Stimulated activated CD4-positive, alpha-beta T cell treated with anti-CD3 and anti-CD28 coated beads, Interleukin-12 subunit alpha, Interleukin-12 subunit beta, amount 100 ng/mL, for 4 hours (primary cell): Measurements from ENCODE around the gene SIGLEC10.
"Not testable (repeated sequence)": the region's sequence is repeated elsewhere in the genome, so short reads cannot be mapped to it uniquely, and the experiment has no call there.

Experiments
- DNase-seq: peaks from one replicate; pipeline ENCODE4 v3.0.0-alpha.2; 2020

The SIGLEC10 gene

DNA sequence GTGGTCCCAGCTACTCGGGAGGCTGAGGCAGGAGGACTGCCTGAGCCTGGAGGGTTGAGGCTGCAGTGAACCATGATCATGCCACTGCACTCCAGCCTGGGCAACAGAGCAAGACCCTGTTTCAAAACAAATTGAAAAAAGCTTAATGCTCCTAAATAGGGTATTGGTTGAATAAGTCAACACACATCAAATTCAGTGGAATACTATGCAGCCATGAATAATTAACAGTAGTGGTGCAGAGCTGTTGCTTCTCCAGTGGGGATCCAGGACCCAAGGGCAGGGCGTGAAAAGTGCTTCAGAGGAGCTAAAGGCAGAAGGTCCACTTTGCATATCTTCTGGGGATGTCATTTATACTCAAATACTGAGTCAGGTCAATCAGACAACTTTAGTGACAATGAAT lies 22.6 kb upstream of the SIGLEC10 start:
- no peak for DNase-seq

DNA sequence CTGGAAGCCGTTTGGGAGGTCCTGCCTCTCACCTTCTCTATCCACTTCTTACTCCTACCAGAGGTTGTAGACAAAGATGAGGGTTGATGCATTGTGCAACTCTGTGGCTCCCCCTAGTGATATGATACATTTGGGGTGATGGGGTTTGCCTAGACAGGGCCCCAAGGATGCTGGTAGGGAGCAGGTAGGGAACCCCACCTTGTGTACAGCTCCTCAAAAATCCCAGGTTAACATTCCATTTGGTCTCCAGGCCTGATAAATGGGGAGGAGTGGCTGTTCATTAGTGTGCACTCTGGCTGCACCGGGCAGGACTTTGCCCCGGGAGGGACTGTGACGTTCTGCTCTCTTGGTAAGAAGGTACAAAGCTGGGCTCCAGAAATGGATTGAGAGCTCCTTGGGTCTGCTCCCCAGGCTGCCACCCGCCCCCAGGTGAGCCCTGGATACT lies 21.6 kb upstream of the SIGLEC10 start:
- DNase-seq, result no peak

- DNase-seq, result no peak
Observed at GRCh38 chr19:51434456-51434855, 17.0 kb upstream of the SIGLEC10 start.

GRCh38 chr19:51433043-51433442 lies 15.6 kb upstream of the SIGLEC10 start:
- no peak for DNase-seq

- DNase-seq, result no peak
Observed at GRCh38 chr19:51431124-51431523, 13.7 kb upstream of the SIGLEC10 start.

- DNase-seq, result no peak
Observed at GRCh38 chr19:51430221-51430620, 12.8 kb upstream of the SIGLEC10 start.

DNA sequence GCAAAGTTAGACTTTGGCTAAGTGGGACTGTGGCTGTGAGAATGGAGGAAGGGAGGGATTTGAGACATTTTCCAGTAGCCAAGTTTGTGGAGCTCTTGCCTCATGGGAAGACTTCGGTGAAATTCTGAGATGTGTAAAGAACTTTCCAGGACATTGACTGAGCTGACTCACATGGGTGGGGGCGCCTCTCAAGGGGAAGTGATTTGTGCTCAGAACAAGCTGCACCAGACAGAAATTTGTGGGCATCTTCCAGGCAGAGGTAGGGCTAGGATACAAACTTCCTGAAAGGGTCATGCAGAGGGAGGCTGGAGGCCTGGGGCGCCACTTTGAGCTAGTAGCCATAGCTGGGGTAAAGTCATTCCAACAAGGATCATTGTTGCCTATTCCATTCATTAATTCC lies 9.8 kb upstream of the SIGLEC10 start:
- no peak for DNase-seq

DNA sequence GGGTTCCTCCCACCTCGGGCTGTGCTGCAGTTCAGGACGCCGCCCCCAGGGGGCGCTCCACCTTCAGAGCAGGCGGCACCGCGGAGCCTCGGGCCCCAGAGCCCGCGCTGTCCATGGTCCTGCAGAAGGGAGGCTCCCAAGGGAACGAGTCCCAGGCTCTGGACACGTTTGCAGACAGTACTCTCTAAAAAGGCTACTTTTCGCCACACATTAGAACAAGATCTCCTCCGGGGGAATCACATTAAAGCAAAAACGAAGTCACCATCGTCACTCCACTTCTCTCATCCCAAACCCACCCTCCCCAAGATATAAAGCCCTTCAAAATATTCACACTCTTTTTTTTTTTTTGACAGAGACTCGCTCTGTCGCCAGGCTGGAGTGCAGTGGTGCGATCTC lies 4.6 kb upstream of the SIGLEC10 start:
- peak; percentile 92 for DNase-seq

GRCh38 chr19:51421229-51422052 lies 4.0 kb upstream of the SIGLEC10 start:
- DNase-seq, result no peak

GRCh38 chr19:51420511-51420910 lies 3.1 kb upstream of the SIGLEC10 start:
- not testable (repeated sequence) for DNase-seq

- no peak for DNase-seq
Observed at GRCh38 chr19:51418707-51419106, 1.3 kb upstream of the SIGLEC10 start.

- no peak for DNase-seq
Observed at GRCh38 chr19:51417810-51418157, 342 bp upstream of the SIGLEC10 start.

DNA sequence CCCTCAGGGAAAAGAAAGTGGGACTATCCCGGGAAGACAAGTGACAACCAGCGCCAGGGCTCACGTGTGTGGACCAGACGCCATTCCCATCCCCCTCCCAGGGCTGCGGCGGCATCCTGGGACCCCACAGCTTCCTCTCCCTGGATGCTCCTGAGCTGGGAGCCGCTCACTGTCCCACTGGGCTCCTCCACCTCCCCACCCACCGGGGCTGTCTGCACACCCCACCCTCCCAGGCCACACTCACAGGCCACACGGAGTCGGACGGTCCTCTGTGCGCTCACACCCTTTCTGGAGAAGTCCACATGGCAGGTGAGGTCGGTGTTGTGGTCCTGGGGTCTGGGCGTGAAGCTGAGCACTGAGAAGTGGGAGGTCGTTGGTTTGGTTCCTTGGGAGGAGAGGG lies 1.0 kb downstream of the SIGLEC10 start:
- DNase-seq, result not testable (repeated sequence)

- no peak for DNase-seq
Observed at GRCh38 chr19:51415187-51415586, 2.3 kb downstream of the SIGLEC10 start.

DNA sequence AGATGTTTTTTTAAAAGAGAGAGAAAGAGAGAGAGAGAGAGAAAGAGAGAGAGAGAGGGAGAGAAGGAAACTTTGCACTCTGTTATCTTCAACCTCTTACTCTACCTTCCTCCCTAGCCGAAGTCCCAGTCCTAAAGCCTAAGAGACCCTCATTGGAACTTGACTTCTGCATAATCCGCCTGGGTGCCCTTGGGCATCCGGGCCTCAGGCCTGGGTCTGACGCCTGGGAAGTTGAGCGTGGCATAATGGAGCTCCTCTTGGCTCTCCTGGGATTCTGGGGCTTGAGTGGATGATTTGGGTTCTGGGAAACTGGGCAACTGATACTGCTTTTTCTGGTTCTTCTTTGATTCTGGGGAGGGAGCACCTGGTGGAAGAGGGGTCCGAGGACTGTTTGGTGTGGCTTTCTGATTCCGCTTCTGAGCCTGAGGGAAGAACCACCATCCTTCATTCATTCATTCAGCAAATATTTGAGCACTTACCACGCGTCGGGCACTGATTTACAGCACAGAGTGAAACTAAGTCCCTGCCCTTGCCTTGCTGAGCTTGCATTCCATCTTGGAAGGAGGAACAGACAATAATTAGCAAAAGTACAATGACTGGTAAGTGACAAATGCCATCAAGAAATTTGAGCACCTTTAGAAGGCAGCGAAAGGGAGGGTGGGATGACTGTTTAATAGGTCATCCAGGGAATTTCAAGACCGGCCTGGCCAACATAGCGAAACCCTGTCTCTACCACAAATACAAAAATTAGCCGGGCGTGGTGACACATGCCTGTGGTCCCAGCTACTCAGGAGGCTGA lies 6.3 kb downstream of the SIGLEC10 start:
- no peak for DNase-seq

DNA sequence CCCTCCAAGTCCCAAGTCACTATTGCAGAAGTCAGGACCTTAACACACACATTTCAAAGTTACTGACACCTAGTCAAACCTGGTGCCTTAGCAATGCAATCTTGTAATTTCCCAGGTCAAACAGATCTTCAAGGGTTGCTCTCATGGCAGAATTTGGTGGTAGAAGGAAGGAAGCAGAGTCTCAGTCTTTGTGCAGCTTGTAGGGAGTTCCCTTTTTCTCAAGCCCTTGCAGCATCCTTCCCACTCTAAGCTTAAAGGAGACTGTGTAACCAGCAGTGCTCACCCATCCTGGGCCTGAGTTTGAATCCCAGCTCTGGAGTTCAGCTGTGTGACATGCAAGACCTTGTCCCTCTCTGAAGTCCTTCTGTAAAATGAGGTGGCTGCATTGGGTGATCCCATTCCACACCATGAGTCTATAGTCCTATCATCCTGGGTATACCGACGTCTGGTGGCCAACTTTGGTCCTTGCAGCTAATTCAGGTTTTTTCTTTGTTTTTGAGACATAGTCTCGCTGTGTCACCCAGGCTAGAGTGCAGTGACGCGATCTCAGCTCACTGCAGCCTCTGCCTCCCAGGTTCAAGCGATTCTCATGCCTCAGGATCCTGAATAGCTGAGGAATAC lies 9.8 kb downstream of the SIGLEC10 start:
- no peak for DNase-seq

GRCh38 chr19:51402117-51402516 lies 15.3 kb downstream of the SIGLEC10 start:
- DNase-seq, result no peak

GRCh38 chr19:51399936-51400335 lies 17.5 kb downstream of the SIGLEC10 start:
- DNase-seq, result not testable (repeated sequence)

DNA sequence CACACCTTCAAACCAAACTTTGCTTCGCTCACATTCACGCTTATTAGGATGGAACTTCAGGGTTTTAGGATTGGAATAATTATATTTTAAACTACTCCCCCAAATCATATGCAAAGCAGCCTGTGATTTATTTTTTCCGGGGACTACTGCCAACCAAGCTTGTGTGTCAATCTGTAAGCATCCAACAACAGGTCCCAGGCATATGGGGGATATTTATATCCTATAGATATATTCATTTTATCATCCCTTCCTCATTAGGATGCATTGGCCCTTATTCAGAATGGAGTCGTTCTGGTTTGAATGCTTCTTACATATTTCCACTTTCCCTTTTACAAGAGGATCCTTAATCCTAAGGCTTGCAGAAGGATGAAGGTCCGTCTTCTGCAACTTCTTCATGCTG lies 18.2 kb downstream of the SIGLEC10 start:
- DNase-seq, result no peak

DNA sequence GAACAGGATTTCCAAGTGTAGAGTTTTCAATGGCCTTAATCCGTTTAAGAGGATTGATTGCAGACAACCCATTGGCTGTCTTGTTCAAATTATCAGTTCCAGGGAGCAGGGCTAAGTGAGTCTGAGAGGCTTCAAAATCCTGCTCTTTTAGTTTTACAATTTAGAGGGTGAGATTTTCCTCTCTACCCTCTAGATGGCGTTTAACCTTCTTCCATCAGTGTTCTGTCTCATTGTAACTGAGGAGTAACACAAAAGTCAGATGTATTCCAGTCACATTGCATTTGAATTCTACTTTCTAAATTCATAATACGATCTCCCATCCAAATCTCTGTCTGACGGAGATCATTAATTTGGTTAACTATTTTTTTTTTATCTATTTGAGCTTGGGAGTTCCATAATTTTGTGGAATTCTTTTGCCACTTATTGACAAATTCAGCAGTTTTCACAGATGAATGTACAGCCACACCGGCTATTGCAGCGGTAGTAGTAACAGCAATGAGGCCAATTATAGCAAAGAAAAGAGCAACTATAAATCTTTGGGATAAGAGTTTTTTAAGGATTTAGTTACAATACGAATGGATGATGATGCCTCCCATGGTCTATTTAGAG lies 19.2 kb downstream of the SIGLEC10 start:
- DNase-seq, result no peak

GRCh38 chr19:51397453-51397852 lies 20.0 kb downstream of the SIGLEC10 start:
- not testable (repeated sequence) for DNase-seq

- no peak for DNase-seq
Observed at GRCh38 chr19:51396175-51396574, 21.3 kb downstream of the SIGLEC10 start.
